Activated CD4-positive, alpha-beta T cell treated with anti-CD3 and anti-CD28 coated beads, Interleukin-2, amount 50 U/mL, for 48 hours (primary cell): ENCODE data around the gene RAP1GAP2.
"Not testable (repeated sequence)": the region's sequence is repeated elsewhere in the genome, so short reads cannot be mapped to it uniquely, and the experiment has no call there.

ENCODE experiments used
- DNase-seq, 2 experiments: peaks; one replicate each; pipeline ENCODE4 v3.0.0-alpha.2; 2020

Gene RAP1GAP2

GRCh38 chr17:2978116-2978515, 181.9 kb downstream of the RAP1GAP2 start:
- no peak for DNase-seq

DNA sequence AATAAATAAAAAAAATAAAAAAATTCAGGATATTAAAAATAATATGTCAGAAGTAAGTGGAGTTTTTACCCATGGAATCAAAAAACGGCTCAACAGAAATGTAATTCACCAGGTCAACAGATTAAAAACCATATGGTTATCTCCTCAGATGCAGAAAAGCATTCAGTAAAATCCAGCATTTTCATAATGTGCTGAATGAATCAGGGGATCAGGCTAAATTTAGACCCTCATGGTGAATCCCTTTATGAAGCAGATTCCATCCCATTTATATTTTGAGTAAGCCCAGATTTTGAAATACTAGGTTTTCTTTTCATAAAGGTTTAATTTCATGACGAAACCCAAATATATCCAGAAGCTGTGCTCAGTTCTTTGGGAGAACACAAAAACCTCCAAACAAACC, 182.8 kb downstream of the RAP1GAP2 start:
- no peak for DNase-seq

DNA sequence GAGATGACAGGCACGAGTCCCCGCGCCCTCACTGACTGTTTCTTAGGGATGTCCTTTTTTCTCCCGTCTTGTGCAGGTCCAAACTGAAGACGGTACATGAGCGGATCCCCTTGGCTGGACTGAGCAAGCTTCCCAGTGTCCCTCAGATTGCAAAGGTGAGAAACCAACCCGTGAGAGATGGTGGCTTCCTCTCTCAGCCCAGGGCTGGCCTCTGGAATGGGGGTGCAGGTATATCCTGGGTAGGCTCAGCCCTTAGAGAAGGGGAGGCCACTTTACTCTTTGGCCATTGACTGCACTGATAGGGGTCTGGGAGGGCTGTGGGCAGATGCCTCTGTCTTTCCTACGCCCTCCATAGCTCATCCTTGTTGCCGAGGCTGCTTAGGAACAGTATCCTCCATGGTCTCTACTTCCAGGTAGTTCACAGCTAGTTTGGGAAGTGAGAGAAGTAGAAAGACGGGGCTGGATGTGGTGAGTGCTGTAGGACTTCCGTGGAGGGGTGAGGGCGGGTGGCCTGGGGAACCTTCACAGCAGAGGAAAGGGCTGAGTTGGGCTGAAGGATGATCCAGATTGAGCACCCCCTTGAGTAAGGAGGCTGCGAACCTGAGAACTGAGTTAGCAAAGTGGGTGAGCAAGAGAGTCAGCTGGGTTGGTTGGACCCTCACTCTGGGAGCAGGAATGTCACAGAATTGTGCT, 184.1 kb downstream of the RAP1GAP2 start:
- no peak for DNase-seq

DNA sequence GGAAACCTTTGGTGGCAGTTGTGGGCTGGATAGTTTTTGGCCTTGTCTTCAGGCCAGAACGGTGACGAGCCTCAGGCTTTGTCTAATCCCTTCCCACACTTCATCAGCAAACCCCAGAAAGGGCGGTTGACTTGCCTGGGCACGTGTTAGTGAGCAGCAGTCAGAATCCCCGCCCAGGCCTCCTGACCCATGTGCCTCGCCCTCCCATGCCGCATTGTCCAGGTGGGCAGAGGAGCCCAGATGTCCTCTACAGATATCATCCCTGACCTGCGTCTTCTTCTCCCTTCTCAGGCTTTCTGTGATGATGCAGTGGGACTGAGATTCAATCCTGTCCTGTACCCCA, 184.6 kb downstream of the RAP1GAP2 start:
- no peak for DNase-seq

GRCh38 chr17:2981325-2981724, 185.1 kb downstream of the RAP1GAP2 start:
- DNase-seq: no peak

- DNase-seq: no peak
Observed at GRCh38 chr17:2982854-2983253, 186.6 kb downstream of the RAP1GAP2 start.

GRCh38 chr17:2983255-2983654, 187.0 kb downstream of the RAP1GAP2 start:
- DNase-seq: no peak

GRCh38 chr17:2985318-2985717, 189.1 kb downstream of the RAP1GAP2 start:
- no peak for DNase-seq

DNA sequence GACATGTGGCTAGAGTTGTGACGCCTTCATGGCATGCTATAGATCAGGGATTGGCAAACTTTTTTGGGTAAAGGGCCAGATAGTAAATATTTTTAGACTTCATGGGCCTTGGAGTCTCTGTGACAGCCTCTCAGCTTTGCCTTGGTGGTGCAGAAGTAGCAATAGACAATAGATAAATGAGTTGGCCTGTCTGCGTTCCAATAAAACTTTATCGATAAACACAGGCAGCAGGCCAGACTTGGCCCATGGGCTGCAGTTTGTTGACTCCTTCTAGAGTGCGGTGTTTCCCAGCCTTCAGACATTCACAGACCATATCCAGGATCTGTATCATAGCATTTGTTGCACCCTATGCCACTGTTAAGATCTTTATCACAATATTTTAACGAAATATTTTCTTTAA, 190.7 kb downstream of the RAP1GAP2 start:
- DNase-seq: no peak

- DNase-seq: not testable (repeated sequence)
Observed at GRCh38 chr17:2989396-2989795, 193.2 kb downstream of the RAP1GAP2 start.

GRCh38 chr17:2989855-2990254, 193.6 kb downstream of the RAP1GAP2 start:
- DNase-seq: no peak

DNA sequence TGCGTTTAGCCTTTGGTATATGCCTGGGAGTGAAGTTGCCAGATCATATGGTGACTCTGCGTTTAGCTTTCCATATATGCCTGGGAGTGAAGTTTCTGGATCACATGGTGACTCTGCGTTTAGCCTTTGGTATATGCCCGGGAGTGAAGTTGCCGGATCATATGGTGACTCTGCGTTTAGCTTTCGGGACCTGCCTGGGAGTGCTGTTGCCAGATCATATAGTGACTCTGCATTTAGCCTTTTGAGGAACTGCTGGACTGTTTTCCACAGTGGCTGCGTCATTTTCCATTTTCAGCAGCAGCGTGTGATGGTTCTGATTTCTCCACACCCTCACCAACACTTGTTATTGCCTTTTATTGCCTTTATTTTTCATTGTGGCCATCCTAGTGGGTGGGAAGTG, 194.2 kb downstream of the RAP1GAP2 start:
- DNase-seq: no peak

DNA sequence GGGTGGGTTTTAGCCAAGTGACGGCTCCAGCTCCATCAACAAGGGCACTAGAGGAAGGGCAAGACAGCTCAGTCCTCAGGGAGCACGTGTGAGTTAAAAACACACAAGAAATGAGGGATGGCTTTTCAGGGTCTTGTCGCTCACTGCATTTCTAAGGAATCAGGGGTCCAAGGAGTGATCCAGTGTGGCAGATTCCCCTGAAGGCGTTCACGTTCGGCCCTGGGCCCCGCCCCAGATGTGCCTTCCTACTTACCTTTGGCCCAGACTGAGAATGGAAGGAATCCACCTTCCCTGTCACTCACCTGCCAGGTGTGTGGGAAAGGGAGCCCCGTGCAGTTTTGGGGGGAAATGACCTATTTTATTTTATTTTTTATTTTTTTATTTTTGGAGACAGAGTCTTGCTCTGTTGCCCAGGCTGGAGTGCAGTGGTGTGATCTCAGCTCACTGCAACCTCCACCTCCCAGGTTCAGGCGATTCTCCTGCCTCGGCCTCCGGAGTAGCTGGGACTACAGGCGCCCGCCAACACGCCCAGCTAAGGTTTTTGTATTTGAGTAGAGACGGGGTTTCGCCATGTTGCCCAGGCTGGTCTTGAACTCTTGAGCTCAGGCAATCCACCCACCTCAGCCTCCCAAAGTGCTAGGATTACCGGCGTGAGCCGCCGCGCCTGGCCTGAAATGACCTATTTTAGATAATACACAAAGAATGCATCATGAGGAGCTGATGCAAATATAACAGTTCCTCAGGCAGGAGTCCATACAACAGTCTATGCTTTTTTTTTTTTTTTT, 195.3 kb downstream of the RAP1GAP2 start:
- DNase-seq: not testable (repeated sequence)

- DNase-seq: no peak
Observed at GRCh38 chr17:2994441-2994840, 198.2 kb downstream of the RAP1GAP2 start.

DNA sequence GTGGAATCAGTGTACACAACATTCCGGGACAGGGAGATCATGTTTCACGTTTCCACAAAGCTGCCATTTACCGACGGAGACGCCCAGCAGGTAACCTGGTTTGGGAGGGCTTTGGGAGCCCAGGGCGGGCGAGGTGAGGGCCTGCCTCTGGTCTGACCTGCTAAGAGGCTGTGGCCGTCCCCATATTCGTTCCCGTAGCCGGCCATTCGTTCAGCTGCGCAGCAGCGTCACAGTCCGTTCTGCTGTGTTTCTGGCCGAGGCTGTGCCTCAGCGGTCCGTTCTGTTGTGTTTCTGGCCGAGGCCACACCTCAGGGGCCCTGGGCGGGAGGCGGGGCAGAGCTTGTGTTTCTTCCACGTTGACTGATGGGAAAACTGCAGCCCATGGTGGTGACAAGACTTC, 199.1 kb downstream of the RAP1GAP2 start:
- no peak for DNase-seq

GRCh38 chr17:2995886-2996809, 199.9 kb downstream of the RAP1GAP2 start:
- no peak for DNase-seq

DNA sequence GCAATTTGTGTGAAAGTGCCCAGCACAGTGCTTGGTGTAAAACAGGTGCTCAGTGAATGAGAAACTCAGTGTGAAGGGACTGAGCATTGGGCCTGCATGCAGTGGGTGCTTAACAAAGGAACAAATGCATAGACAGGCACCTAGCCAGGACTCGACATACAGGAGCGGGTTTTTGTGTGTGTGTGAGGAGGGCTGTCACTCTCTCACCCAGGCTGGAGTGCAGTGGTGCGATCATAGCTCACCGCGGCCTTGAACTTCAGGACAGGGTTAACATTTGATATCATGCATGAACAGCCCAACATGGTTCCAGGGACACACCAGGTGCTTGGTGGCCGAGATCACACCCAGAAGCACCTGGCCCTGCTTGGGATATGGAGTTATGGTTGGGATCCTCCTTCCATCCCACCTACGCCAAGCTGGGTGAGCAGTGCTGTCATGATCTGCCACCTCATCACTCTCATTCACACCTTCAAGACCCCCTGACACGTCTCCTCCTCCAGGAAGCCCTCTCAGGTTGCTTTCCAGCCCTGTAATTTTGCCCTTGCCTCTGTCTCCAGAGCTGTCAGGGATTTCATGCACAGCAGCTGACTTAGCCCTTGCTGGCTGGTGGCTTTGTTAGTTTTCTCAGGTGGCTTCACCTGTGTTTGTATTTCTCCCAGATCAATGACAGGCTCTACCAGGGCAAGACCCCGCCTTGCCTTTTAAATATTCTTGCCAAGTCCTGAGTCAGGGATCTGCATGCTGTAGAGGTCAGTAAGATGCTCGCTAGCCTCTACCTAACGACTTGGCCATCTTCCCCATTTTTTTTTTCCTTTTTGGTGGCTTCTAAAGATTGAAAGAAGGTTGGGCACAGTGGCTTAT, 200.8 kb downstream of the RAP1GAP2 start:
- DNase-seq: no peak

DNA sequence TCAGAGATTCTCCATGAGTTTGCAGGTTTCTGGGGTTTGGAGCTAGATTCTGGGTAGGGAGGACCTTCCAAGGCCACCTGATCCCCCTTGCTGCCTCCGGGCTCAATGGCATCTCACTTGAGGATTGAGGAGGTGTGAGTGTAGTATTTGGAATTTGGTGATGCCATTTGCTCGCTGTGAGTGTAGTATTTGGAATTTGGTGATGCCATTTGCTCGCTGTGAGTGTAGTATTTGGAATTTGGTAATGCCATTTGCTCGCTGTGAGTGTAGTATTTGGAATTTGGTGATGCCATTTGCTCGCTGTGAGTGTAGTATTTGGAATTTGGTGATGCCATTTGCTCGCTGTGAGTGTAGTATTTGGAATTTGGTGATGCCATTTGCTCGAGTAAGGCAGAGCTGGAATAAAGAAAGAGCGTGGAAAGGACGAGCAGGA, 202.2 kb downstream of the RAP1GAP2 start:
- DNase-seq: not testable (repeated sequence)

DNA sequence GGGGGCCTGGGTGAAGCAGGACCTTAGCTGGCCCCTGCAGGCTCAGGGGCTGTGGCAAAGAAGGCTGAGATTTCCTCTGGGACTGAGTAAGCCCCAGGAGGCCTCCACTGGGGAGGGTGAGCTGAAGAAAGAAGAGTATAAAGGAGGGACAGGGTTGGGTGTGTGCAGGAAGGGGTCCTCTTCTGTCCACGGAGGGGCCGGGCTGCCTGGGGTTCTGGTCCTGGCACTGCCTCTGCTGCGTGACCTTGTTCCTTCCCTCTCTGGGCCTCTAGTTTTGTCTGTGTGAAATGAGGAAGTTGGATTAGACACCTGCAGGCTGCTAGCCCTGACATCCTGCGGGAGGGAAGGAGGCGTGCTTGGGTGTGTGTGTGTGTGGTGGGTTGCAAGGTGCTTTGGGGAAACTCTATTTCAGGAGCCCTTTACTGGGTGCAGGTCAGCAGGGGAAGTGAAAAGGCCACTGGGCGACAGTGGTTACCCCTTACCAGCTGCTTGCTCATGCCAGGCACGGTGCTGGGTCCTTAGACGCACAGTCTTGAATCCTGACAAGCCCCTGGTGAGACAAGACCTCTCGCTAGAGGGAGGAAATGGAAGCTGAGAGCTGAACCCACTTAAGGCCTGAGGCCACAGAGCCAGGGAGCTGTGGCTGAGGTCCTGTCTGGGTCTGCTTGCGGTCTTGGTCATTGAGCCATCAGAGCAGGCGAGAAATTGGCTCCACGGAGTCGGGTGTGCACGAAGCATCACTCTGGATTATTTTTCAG, 206.5 kb downstream of the RAP1GAP2 start:
- DNase-seq: no peak

DNA sequence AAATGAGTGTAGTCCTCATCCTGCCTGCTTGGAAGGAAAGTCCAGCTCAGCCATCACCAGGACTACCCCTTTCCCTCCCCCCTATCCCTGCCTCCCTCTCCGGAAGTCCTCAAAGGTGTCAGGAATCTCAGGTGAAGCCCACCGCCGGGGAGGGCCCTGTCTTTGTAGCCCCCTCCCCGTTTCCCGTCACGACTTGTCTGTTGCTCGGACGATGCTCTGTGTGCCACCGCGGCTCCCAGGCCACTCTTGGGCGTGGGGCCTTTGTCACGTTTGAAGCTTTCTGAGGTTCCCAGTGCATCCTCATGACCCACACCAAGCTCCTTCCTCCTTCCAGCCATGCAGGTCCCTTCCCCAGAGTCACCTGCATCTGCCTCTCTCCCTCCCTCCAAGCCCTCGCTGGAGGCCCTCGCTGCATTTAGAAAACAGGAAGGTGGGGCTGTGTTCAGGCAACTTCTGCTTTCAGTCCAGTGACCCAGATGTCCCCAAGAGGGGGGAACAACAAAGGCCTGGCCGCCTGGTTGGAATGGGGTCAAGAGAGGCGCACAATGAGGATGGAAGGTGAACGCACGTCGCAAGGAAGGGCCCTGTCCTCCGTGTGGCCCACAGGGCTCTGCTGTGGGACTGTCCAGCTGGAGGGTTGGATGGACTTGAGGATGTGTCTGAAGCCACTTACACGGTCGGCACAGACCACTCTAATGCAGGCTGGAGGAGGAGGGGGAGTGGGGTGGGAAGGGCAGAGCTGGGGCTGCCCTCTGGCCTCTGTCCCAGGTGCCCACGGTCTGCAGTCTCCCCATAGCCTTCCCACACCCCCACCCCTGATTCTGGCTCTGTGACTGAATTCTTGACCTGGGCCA, 207.3 kb downstream of the RAP1GAP2 start:
- DNase-seq: no peak
